Liver (tissue), 9 donors: ENCODE measurements around the gene RANBP17. TPM values are rescaled to one million over a fixed set of nuclear protein-coding genes. Genes with fewer than 3 reads are reported as not detected.

ENCODE experiments used
- DNase-seq: peaks from one replicate; pipeline ENCODE4 v3.0.0-alpha.2; 2017; ENCODE audit warnings: low spot score
- H3K27ac ChIP-seq, 2 donors: one replicate each; pipeline ENCODE4 v1.7.0; 2013; ENCODE audit warnings: inconsistent platforms in 2 of 2, low read length in 2 of 2, control low read depth in 1 of 2, low read depth in 1 of 2, mild to moderate bottlenecking in 1 of 2
- H3K27me3 ChIP-seq, 4 donors: one replicate each; pipeline versions ENCODE4 v1.6.1 to v1.7.0; 2013; ENCODE audit warnings: low read length in 3 of 4, inconsistent platforms in 1 of 4, mild to moderate bottlenecking in 1 of 4, moderate library complexity in 1 of 4; ENCODE audit not compliant: control insufficient read depth in 4 of 4, insufficient read depth in 4 of 4
- H3K36me3 ChIP-seq, 4 donors: one replicate each; pipeline versions ENCODE4 v1.6.1 to v1.7.0; 2013; ENCODE audit warnings: low read length in 3 of 4, mild to moderate bottlenecking in 3 of 4, low read depth in 1 of 4, moderate library complexity in 1 of 4; ENCODE audit not compliant: control insufficient read depth in 4 of 4, insufficient read depth in 3 of 4
- H3K4me1 ChIP-seq, 4 donors: one replicate each; pipeline versions ENCODE4 v1.6.1 to v1.7.0; 2013; ENCODE audit warnings: low read length in 3 of 4, mild to moderate bottlenecking in 3 of 4, moderate library complexity in 1 of 4; ENCODE audit not compliant: control insufficient read depth in 4 of 4, insufficient read depth in 4 of 4
- H3K4me3 ChIP-seq, 3 donors: one replicate each; pipeline versions ENCODE4 v1.6.1 to v1.7.0; 2013; ENCODE audit warnings: low read length in 3 of 3, control low read depth in 1 of 3, low read depth in 1 of 3, mild to moderate bottlenecking in 1 of 3
- H3K9ac ChIP-seq, 2 donors: one replicate each; pipeline ENCODE4 v1.7.0; 2013; ENCODE audit warnings: low read length in 2 of 2, mild to moderate bottlenecking in 2 of 2, moderate library complexity in 2 of 2, control low read depth in 1 of 2, low read depth in 1 of 2
- H3K9me3 ChIP-seq, 4 donors: one replicate each; pipeline versions ENCODE4 v1.6.1 to v1.7.0; 2013; ENCODE audit warnings: low read length in 3 of 4; ENCODE audit not compliant: control insufficient read depth in 4 of 4
- ATF3 ChIP-seq: IDR thresholded peaks from 2 replicates; pipeline ENCODE4 v1.6.1; 2016; ENCODE audit warnings: antibody characterized with exemption
- CTCF ChIP-seq: fragments of 150-350 bp; IDR thresholded peaks from 2 replicates; pipeline ENCODE4 v1.5.1; 2017; ENCODE audit warnings: improper control_type of control experiment, low read depth, low read length; ENCODE audit not compliant: missing input control
- EGR1 ChIP-seq, 2 donors: IDR thresholded peaks; 2 replicates each; pipeline ENCODE4 v1.6.1; 2016 to 2018; ENCODE audit warnings: antibody characterized with exemption in 2 of 2, low read depth in 2 of 2
- FOXA1 ChIP-seq: IDR thresholded peaks from 2 replicates; pipeline ENCODE4 v1.6.1; 2016; ENCODE audit warnings: antibody characterized with exemption
- FOXA2 ChIP-seq: IDR thresholded peaks from 2 replicates; pipeline ENCODE4 v1.6.1; 2016; ENCODE audit warnings: antibody characterized with exemption
- GABPA ChIP-seq, 2 donors: IDR thresholded peaks in 1 of 2; conservative IDR thresholded peaks in 1 of 2; 2 replicates each; pipeline ENCODE4 v1.6.1; 2016; ENCODE audit warnings: antibody characterized with exemption in 2 of 2, mild to moderate bottlenecking in 1 of 2, moderate library complexity in 1 of 2
- HNF4A ChIP-seq, 2 donors: conservative IDR thresholded peaks; 2 replicates each; pipeline ENCODE4 v1.6.1; 2016; ENCODE audit warnings: antibody characterized with exemption in 2 of 2, mild to moderate bottlenecking in 2 of 2
- HNF4G ChIP-seq: IDR thresholded peaks from 2 replicates; pipeline ENCODE4 v1.6.1; 2016; ENCODE audit warnings: antibody characterized with exemption
- JUND ChIP-seq, 2 donors: IDR thresholded peaks; 2 replicates each; pipeline ENCODE4 v1.6.1; 2016; ENCODE audit warnings: antibody characterized with exemption in 2 of 2
- MAX ChIP-seq: IDR thresholded peaks from 2 replicates; pipeline ENCODE4 v1.6.1; 2016; ENCODE audit warnings: antibody characterized with exemption
- NR2F2 ChIP-seq: IDR thresholded peaks from 2 replicates; pipeline ENCODE4 v1.6.1; 2016; ENCODE audit warnings: antibody characterized with exemption
- REST ChIP-seq: IDR thresholded peaks from 2 replicates; pipeline ENCODE4 v1.6.1; 2016; ENCODE audit warnings: antibody characterized with exemption, mild to moderate bottlenecking
- RXRA ChIP-seq, 2 donors: IDR thresholded peaks; 2 replicates each; pipeline ENCODE4 v1.6.1; 2017 to 2018; ENCODE audit warnings: antibody characterized with exemption in 2 of 2, mild to moderate bottlenecking in 1 of 2
- SP1 ChIP-seq: IDR thresholded peaks from 2 replicates; pipeline ENCODE4 v1.6.1; 2018; ENCODE audit warnings: antibody characterized with exemption, mild to moderate bottlenecking
- TAF1 ChIP-seq: conservative IDR thresholded peaks from 2 replicates; pipeline ENCODE4 v1.6.1; 2016; ENCODE audit warnings: antibody characterized with exemption, mild to moderate bottlenecking
- YY1 ChIP-seq: IDR thresholded peaks from 2 replicates; pipeline ENCODE4 v1.6.1; 2016; ENCODE audit warnings: antibody characterized with exemption, mild to moderate bottlenecking
- ZBTB33 ChIP-seq: IDR thresholded peaks from 2 replicates; pipeline ENCODE4 v1.6.1; 2016; ENCODE audit warnings: antibody characterized with exemption
- WGBS: extraction: QIAGEN DNeasy Blood & Tissue Kit; methylation state at CpG from one replicate; pipeline ENCODE4 v1.1.7; 2013; 5-methylcytosine and 5-hydroxymethylcytosine counted together
- polyA plus RNA-seq, 2 donors: library from polyadenylated mRNA; stranded (reverse) in 1 of 2; unstranded in 1 of 2; fragments of 200-250 nt in 1 of 2; fragments of >200 nt in 1 of 2; fragmentation: Nextera tagmentation in 1 of 2; extraction: Ambion mirVana in 1 of 2; gene quantifications; one replicate each; pipeline versions ENCODE4 v1.2.1 to v1.2.3, GENCODE V29; 2013 to 2015
- total RNA-seq, 2 donors: library from RNA; depleted of rRNA; stranded (reverse); fragments of >200 nt; gene quantifications; one replicate each; pipeline ENCODE4 v1.2.3, GENCODE V29; 2014
- donor health status: healthy.
- donor health status: healthy.
- donor health status: healthy.
- donor health status: healthy.
- donor health status: healthy.

RANBP17 gene
- total and polyA plus RNA-seq, 4 donors: 0.83 to 10.8 (median 7.9) TPM

GRCh38 chr5:171157775-171158174, 296.0 kb downstream of the RANBP17 start:
- Histone ChIP-seq H3K27ac (no peak overlapping the region), H3K9ac (no peak overlapping the region), H3K4me3 (no peak overlapping the region), H3K9me3 (no peaks in the 10 kb centered on the region), H3K27me3 (no peaks in the 10 kb centered on the region), H3K36me3 (no peaks in the 10 kb centered on the region), H3K4me1 (no peaks in the 10 kb centered on the region)
- TF ChIP-seq ATF3: no peak
- TF ChIP-seq FOXA2: no peak
- no peak for TF ChIP-seq TAF1
- no peak for TF ChIP-seq JUND (IDR thresholded peaks at IDR 0.05)
- TF ChIP-seq FOXA1: no peak
- TF ChIP-seq MAX: no peak
- no peak for TF ChIP-seq CTCF
- no peak for TF ChIP-seq RXRA (IDR thresholded peaks at IDR 0.05)
- TF ChIP-seq NR2F2: no peak
- no peak for TF ChIP-seq ZBTB33
- no peak for TF ChIP-seq EGR1 (IDR thresholded peaks at IDR 0.05; ENCODE audit: low read depth in 2 of 2)
- TF ChIP-seq HNF4A (conservative IDR thresholded peaks at IDR 0.05): no peak
- TF ChIP-seq REST: no peak
- TF ChIP-seq YY1: no peak
- TF ChIP-seq GABPA (IDR thresholded peaks at IDR 0.05 in 1 of 2, conservative IDR thresholded peaks at IDR 0.05 in 1 of 2): no peak
- TF ChIP-seq SP1: no peak
- 93% methylated on average over 1 of the region's 1 CpG for WGBS
- no peak for DNase-seq

- Histone ChIP-seq H3K36me3 (no peaks in the 10 kb centered on the region), H3K9ac (no peak overlapping the region), H3K27ac (no peak overlapping the region), H3K9me3 (no peaks in the 10 kb centered on the region), H3K27me3 (no peaks in the 10 kb centered on the region), H3K4me3 (no peak overlapping the region), H3K4me1 (no peaks in the 10 kb centered on the region)
- 97% methylated on average over 1 of the region's 1 CpG for WGBS
- DNase-seq: no peak
- TF ChIP-seq HNF4A (conservative IDR thresholded peaks at IDR 0.05) (no peak), ATF3 (no peak), YY1 (no peak), HNF4G (no peak), RXRA (IDR thresholded peaks at IDR 0.05) (no peak), ZBTB33 (no peak), JUND (IDR thresholded peaks at IDR 0.05) (no peak), MAX (no peak), REST (no peak), EGR1 (IDR thresholded peaks at IDR 0.05; ENCODE audit: low read depth in 2 of 2) (no peak), GABPA (IDR thresholded peaks at IDR 0.05 in 1 of 2, conservative IDR thresholded peaks at IDR 0.05 in 1 of 2) (no peak), FOXA2 (no peak)
Measured at GRCh38 chr5:171158581-171158980, 296.8 kb downstream of the RANBP17 start.
